Colonic mucosa (tissue), 4 donors: ENCODE results near the gene ANXA3. TPM values are rescaled to one million over a fixed set of nuclear protein-coding genes. Genes with fewer than 3 reads are reported as not detected.

ENCODE experiments used
- DNase-seq: peaks from one replicate; pipeline ENCODE4 v3.0.0-alpha.2; 2020
- H3K27ac ChIP-seq: fragments of 200-600 bp; one replicate; pipeline ENCODE4 v1.8.0; 2021
- H3K27me3 ChIP-seq: fragments of 200-600 bp; one replicate; pipeline ENCODE4 v1.8.0; 2021
- H3K36me3 ChIP-seq: fragments of 200-600 bp; one replicate; pipeline ENCODE4 v1.8.0; 2021
- H3K4me1 ChIP-seq: fragments of 200-600 bp; one replicate; pipeline ENCODE4 v1.8.0; 2021; ENCODE audit warnings: mild to moderate bottlenecking
- H3K4me3 ChIP-seq: fragments of 200-600 bp; one replicate; pipeline ENCODE4 v1.8.0; 2021
- H3K9ac ChIP-seq, 2 donors: one replicate each; pipeline ENCODE4 v1.7.0; 2013; ENCODE audit warnings: control low read depth in 2 of 2, low read depth in 2 of 2, low read length in 2 of 2
- H3K9me3 ChIP-seq: fragments of 200-600 bp; one replicate; pipeline ENCODE4 v1.8.0; 2021
- intact Hi-C: fragments of 100-400 bp; cut with DNase I; formaldehyde crosslinking; loops from one replicate; pipeline ENCODE4 v1.14.1; 2022
- total RNA-seq, 2 donors: library from RNA; stranded (reverse); fragmentation: NEBNext Ultra II Directional in 1 of 2; extraction: Animal tissue kit (Norgen Biotek cat#: 25700) in 1 of 2; gene quantifications; one replicate each; pipeline ENCODE4 v1.2.1, GENCODE V29; 2021
- TF ChIP-seq, protein P1 (sequence below): fragments of 200-600 bp; IDR thresholded peaks from one replicate; pipeline ENCODE4 v1.8.0; 2022; ENCODE audit warnings: antibody characterized with exemption, mild to moderate bottlenecking
- donor health status: healthy.
- donor health status: DM: no; HTN: no; CAD: no.
- donor health status: DM: no; HTN: no; CAD: no.

ANXA3 gene
- total RNA-seq, 2 donors from 2014 or later: 58.9 to 59.2 TPM

DNA sequence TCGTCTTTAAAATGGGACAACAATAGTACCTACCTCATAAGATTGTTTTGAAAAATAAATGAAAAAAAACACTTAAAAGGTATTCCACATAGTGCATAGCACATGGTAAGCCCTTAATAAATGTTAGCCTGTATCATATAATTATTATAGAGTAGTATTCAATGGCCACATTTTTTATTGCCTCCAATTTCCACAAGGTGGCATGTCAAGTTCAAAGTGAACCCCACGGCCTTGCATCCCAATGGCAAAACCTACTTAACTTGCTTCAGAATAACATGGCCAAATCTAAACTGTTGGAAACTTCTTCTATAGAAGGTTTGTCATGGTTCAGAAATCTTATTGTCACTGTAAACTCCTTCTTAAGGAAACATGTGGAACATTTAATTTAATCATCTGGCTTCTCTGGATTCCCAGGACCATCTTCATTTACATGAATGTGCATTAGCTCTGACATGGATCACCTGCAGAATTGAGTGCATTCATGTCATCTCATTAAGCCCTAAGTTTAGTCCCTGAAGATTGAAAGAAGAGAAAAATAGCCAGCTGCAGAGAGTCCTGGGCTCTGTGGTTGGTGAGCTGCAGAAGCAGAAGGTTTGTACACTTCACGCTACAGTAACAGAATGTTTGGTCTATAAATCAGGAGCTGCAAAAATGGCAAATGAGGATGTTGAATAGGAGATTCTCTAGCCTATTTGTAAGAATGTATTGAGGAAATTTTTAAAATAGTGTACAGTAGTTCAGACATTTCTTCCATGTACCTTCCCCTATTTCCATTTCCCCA is 61.0 kb downstream of the ANXA3 start:
- intact Hi-C loops: loop anchor here (2.0 to 10.0 kb wide), 2 partner anchors 162 to 250 kb away; partner anchors contain the start of gene BMP2K
- Histone ChIP-seq H3K27me3 (no peaks in the 10 kb centered on the region), H3K9ac (no peak overlapping the region), H3K9me3 (no peaks in the 10 kb centered on the region), H3K27ac (no peak overlapping the region), H3K4me3 (no peak overlapping the region), H3K4me1 (no peaks in the 10 kb centered on the region), H3K36me3 (no peaks in the 10 kb centered on the region)
- peak; percentile 42 for DNase-seq
- TF ChIP-seq, protein P1, sequence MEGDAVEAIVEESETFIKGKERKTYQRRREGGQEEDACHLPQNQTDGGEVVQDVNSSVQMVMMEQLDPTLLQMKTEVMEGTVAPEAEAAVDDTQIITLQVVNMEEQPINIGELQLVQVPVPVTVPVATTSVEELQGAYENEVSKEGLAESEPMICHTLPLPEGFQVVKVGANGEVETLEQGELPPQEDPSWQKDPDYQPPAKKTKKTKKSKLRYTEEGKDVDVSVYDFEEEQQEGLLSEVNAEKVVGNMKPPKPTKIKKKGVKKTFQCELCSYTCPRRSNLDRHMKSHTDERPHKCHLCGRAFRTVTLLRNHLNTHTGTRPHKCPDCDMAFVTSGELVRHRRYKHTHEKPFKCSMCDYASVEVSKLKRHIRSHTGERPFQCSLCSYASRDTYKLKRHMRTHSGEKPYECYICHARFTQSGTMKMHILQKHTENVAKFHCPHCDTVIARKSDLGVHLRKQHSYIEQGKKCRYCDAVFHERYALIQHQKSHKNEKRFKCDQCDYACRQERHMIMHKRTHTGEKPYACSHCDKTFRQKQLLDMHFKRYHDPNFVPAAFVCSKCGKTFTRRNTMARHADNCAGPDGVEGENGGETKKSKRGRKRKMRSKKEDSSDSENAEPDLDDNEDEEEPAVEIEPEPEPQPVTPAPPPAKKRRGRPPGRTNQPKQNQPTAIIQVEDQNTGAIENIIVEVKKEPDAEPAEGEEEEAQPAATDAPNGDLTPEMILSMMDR: peak; percentile 62

DNA sequence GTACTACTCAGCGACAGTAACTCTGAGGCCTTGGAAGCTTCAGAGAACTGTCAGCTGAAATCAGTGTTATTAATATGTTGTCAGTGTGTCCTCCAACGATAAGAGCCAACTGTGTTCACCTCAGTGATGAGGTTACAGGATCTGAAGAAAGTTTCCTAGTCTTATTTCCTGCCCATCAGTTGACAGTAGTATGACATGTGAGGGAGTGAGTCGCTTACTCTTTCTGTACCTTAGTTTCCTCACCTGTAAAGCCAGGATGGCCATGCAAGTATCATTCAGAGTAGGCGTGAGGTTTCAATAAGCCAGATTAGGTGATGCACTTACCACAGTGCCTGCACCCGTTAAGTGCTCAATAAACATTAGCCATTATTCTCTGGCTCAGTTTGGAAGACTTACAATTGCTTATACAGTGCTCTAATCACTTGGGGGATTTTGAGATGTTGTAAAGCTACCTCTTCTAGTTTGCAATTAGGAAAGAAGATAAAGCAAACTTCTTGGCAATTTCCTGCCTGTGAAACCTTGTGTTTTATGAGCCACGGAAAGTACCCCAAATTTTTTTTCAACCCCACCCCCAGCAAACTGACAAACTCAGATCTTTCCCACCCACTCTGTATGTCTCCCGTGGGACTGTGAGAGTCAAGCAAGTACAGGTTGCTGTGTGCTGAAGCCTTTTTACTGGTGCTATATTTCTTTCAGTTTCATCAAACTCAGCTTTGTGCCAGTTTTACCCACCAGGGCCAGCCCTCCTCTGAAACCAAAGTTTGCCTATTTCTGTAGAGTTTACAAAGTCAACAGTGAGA is 62.2 kb downstream of the ANXA3 start:
- Histone ChIP-seq H3K27me3 (no peaks in the 10 kb centered on the region), H3K36me3 (no peaks in the 10 kb centered on the region), H3K27ac (no peak overlapping the region), H3K9me3 (no peaks in the 10 kb centered on the region), H3K4me1 (no peaks in the 10 kb centered on the region), H3K4me3 (no peak overlapping the region), H3K9ac (no peak overlapping the region)
- TF ChIP-seq, protein P1: no peak
- no peak for DNase-seq
- intact Hi-C loops: loop anchor here (2.0 to 10.0 kb wide), 2 partner anchors 161 to 249 kb away; partner anchors contain the start of gene BMP2K

- Histone ChIP-seq H3K27me3 (no peaks in the 10 kb centered on the region), H3K9ac (no peak overlapping the region), H3K4me1 (no peaks in the 10 kb centered on the region), H3K27ac (no peak overlapping the region), H3K9me3 (no peaks in the 10 kb centered on the region), H3K4me3 (no peak overlapping the region), H3K36me3 (no peaks in the 10 kb centered on the region)
- DNase-seq: no peak
- intact Hi-C loops: loop anchor here (10.0 kb wide), 1 partner anchor 159 kb away; the partner anchor contains the start of gene BMP2K
- TF ChIP-seq, protein P1: no peak
Observed at GRCh38 chr4:78616046-78616498, 64.5 kb downstream of the ANXA3 start.

GRCh38 chr4:78618436-78618835 is 66.9 kb downstream of the ANXA3 start:
- TF ChIP-seq, protein P1: no peak
- Histone ChIP-seq H3K27me3 (no peaks in the 10 kb centered on the region), H3K9me3 (no peaks in the 10 kb centered on the region), H3K36me3 (no peaks in the 10 kb centered on the region), H3K27ac (no peak overlapping the region), H3K4me3 (no peak overlapping the region), H3K4me1 (no peaks in the 10 kb centered on the region), H3K9ac (no peak overlapping the region)
- intact Hi-C loops: loop anchor here (10.0 kb wide), 1 partner anchor 156 kb away; the partner anchor contains the start of gene BMP2K
- DNase-seq: no peak

- Histone ChIP-seq H3K4me3 (no peak overlapping the region), H3K27ac (no peak overlapping the region), H3K27me3 (no peaks in the 10 kb centered on the region), H3K9me3 (no peaks in the 10 kb centered on the region), H3K36me3 (no peaks in the 10 kb centered on the region), H3K9ac (no peak overlapping the region), H3K4me1 (no peaks in the 10 kb centered on the region)
- TF ChIP-seq, protein P1: no peak
- DNase-seq: no peak
- intact Hi-C loops: no loop called here
Observed at GRCh38 chr4:78621395-78621794, 69.8 kb downstream of the ANXA3 start.
